PC-9 (cell line): ENCODE data around the gene COIL.

Source experiments
- EZH2 ChIP-seq: fragments of 200-600 bp; sonication (generic); IDR thresholded peaks from 2 replicates; pipeline ENCODE4 v1.8.0; 2017; ENCODE audit warnings: antibody characterized with exemption, low read depth
- TF ChIP-seq, protein P1 (sequence below): fragments of 200-600 bp; sonication (generic); conservative IDR thresholded peaks from 2 replicates; pipeline ENCODE4 v1.6.1; 2017; ENCODE audit warnings: mixed run types, antibody characterized with exemption, mild to moderate bottlenecking, moderate library complexity

DNA sequence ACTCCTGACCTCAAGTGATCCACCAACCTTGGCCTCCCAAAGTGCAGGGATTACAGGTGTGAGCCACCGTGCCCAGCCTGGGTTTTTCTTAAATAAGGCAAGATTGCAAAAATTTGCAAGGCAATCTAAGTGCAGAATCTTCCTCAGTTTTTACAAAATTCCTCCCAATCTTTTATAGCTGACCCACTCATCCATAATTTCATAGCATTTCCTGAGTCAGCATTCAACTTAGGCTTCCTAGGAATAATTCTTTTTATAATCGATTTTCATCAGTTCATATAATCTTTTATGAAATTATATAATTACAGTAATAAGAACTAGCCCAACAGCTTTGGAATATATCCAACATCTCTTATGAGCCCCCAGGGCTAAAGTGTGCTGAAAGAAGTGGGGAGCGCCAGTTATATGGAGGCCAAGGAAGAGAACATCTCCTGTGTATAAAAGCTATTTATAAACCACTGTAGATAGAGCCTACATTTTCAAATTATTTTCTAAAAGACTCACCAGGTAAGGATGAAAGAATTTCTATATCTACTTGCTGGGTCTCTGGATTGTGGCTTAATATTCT, 14.8 kb downstream of the COIL start:
- TF ChIP-seq EZH2, result no peak
- TF ChIP-seq, protein P1, sequence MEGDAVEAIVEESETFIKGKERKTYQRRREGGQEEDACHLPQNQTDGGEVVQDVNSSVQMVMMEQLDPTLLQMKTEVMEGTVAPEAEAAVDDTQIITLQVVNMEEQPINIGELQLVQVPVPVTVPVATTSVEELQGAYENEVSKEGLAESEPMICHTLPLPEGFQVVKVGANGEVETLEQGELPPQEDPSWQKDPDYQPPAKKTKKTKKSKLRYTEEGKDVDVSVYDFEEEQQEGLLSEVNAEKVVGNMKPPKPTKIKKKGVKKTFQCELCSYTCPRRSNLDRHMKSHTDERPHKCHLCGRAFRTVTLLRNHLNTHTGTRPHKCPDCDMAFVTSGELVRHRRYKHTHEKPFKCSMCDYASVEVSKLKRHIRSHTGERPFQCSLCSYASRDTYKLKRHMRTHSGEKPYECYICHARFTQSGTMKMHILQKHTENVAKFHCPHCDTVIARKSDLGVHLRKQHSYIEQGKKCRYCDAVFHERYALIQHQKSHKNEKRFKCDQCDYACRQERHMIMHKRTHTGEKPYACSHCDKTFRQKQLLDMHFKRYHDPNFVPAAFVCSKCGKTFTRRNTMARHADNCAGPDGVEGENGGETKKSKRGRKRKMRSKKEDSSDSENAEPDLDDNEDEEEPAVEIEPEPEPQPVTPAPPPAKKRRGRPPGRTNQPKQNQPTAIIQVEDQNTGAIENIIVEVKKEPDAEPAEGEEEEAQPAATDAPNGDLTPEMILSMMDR, result no peak
